ACHN (cell line): ENCODE results near the gene ZNF174.

Source experiments
- DNase-seq: peaks from one replicate; pipeline ENCODE4 v3.0.0-alpha.2; 2015
- in situ Hi-C: cut with HindIII; loops from 2 replicates; pipeline ENCODE4 v1.10.0; 2017; ENCODE audit warnings: low sequenced_read_pairs, low pct_ligation_motif_present, low pct_unique_long_range_greater_than_20kb

ZNF174 gene

GRCh38 chr16:3431779-3432219, 30.8 kb downstream of the ZNF174 start:
- in situ Hi-C loops, result no loop called here
- no peak for DNase-seq

DNA sequence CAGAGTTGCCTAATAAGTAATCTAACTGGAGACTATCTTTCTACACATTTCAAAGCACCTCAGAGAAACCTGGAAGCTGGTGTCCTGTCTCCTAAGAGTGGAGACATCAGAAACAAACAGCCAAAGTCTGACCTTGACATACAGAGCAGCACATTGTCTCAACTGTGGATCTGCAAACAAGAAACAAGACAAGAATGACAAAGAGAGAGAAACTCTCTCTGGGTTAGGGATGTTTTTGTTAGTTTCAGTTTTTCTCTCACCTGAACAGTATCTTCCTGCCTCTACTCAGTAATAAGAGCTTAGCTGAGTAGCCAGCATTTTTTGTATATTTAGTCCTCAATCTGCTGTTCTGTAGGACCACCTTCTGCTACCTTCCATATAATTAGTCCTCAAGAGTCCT, 33.4 kb downstream of the ZNF174 start:
- in situ Hi-C loops, result no loop called here
- DNase-seq, result no peak

DNA sequence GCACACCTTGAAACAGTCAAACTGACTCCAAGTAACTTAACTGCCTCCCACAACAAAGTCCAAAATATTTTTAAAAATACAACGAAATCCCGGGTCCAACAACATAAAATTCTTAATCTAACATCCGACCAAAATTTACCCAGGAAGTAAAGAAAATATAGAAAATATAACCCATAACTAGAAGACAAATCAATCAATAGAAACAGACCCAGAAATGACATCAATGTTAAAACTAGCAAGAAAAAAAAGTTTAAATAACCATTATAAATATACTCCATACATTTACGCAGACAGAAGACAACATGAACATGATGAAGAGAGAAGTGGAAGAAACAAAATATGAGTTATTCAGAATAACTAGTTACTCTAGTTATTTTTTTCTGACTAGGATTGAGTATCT, 38.6 kb downstream of the ZNF174 start:
- DNase-seq, result no peak
- in situ Hi-C loops, result no loop called here

- in situ Hi-C loops, result no loop called here
- peak; percentile 94 for DNase-seq
Measured at GRCh38 chr16:3443108-3444031, 42.4 kb downstream of the ZNF174 start, which contains the start of the genes NAA60 and ZNF597. TSS of gene NAA60 (plus strand) at chr16:3443680. CDS start at chr16:3476228, 32,548 bp downstream. TSS of gene ZNF597 (minus strand) at chr16:3443504. CDS start at chr16:3443153, 351 bp downstream.

DNA sequence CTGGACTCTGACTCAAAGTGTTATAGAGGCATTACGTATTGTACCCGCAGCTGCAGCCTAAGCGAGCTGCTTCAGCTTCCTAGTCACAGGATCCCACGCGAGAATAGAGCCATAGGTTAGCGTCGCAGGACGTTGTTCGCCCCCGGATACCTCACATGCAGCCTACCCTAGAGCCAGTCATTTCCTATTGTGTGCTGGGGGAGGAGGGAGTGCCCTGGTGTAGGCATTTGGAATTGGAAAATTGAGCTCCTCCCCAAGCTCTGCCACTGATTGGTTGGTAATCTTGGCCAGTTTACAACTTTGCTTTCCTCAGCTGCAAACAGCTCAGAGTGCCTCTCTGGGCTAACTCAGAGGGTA, 43.0 kb downstream of the ZNF174 start:
- peak; percentile 77 for DNase-seq
- in situ Hi-C loops, result no loop called here

DNA sequence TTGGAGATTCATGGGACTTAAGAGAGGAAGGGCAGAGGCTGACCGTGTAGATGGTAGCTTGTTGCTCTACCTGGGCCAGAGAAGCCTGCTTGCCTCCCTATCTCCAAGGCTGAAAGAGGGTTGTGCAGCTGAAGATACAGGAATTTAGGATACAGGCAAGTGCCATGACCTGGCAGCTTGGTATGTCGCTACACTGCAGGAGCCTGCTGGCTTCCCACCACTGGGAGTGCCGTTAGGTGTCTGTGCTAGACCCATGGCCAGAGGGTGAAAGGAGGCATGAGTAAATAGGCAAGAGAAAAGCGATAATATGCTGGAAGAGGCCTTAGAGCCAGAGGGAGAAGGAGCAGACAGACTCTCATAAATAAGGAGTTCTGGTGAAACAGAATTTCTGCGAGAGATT, 53.1 kb downstream of the ZNF174 start:
- in situ Hi-C loops, result no loop called here
- DNase-seq, result peak; percentile 25

- in situ Hi-C loops, result no loop called here
- DNase-seq, result no peak
Measured at GRCh38 chr16:3454631-3455147, 53.7 kb downstream of the ZNF174 start.

GRCh38 chr16:3457434-3458252, 56.6 kb downstream of the ZNF174 start:
- in situ Hi-C loops, result no loop called here

DNA sequence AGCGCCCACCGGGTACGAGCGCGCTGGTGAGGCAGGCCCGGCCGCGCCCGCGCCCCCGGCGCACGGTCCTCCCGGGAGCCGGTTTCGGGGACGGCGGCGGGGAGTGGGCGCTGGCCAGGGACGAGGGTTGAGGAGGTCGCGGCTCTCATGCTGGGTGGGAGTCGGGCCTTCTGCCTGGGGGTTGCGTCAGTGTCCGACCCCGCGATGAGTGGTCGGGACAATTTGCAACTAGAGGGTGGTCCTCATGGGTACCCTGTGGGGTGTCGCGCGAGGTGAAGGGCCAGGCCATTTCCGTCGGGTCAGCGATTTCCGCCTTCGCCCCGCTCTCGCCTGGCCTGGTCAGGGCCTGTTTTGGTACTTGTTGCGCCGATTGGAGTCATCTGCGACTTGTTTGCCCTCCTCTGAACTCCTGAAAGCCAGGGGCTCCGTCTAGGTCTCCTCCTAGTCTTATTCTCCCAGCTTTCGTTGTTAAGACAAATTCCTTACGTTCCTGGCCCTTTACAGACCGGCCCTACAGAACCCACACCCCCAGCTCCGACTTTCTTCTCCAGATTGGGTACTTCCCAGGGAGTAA, 57.4 kb downstream of the ZNF174 start:
- peak; percentile 41 for DNase-seq
- in situ Hi-C loops, result no loop called here

More at GRCh38 chr16:3457434-3458252, 56.6 kb downstream of the ZNF174 start:
- DNase-seq, result peak; percentile 95

GRCh38 chr16:3458852-3459361, 57.9 kb downstream of the ZNF174 start:
- in situ Hi-C loops, result no loop called here
- DNase-seq, result peak; percentile 84
